ENCODE data around the gene C2CD4A.

Gene C2CD4A

GRCh38 chr15:62104846-62105245 lies 38.1 kb downstream of the C2CD4A start:
- Histone ChIP-seq H3K9me2 (replicated peaks; ENCODE audit: low read depth, low read length) (no peaks in the 10 kb centered on the region), H3K79me2 (ENCODE audit: insufficient read depth, low read length) (no peaks in the 10 kb centered on the region), H3K4me1 (ENCODE audit: insufficient read depth, low read length, poor library complexity, severe bottlenecking) (no peaks in the 10 kb centered on the region), H3K36me3 (ENCODE audit: insufficient read depth, low read length) (no peaks in the 10 kb centered on the region), H3F3A (ENCODE audit: low read depth) (no peaks in the 10 kb centered on the region), H3K27me3 (ENCODE audit: insufficient read depth, low read length, poor library complexity, severe bottlenecking) (no peaks in the 10 kb centered on the region), H3K4me3 (ENCODE audit: low read length, poor library complexity, severe bottlenecking) (no peak overlapping the region), H3K9me3 (ENCODE audit: insufficient read depth, low read depth, low read length) (no peaks in the 10 kb centered on the region), H3K4me2 (ENCODE audit: low read depth, low read length, poor library complexity, severe bottlenecking) (no peak overlapping the region), H2AFZ (ENCODE audit: low read length) (no peak overlapping the region), H4K20me1 (ENCODE audit: insufficient read depth, low read length, poor library complexity, severe bottlenecking) (no peaks in the 10 kb centered on the region), H3K9ac (ENCODE audit: low read depth, low read length, poor library complexity, severe bottlenecking) (no peak overlapping the region)
- TF ChIP-seq EZH2phosphoT487 (IDR thresholded peaks at IDR 0.05; ENCODE audit: borderline replicate concordance): no peak
- TF ChIP-seq, protein P1, sequence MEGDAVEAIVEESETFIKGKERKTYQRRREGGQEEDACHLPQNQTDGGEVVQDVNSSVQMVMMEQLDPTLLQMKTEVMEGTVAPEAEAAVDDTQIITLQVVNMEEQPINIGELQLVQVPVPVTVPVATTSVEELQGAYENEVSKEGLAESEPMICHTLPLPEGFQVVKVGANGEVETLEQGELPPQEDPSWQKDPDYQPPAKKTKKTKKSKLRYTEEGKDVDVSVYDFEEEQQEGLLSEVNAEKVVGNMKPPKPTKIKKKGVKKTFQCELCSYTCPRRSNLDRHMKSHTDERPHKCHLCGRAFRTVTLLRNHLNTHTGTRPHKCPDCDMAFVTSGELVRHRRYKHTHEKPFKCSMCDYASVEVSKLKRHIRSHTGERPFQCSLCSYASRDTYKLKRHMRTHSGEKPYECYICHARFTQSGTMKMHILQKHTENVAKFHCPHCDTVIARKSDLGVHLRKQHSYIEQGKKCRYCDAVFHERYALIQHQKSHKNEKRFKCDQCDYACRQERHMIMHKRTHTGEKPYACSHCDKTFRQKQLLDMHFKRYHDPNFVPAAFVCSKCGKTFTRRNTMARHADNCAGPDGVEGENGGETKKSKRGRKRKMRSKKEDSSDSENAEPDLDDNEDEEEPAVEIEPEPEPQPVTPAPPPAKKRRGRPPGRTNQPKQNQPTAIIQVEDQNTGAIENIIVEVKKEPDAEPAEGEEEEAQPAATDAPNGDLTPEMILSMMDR (conservative IDR thresholded peaks at IDR 0.05; ENCODE audit: low read length): no peak

DNA sequence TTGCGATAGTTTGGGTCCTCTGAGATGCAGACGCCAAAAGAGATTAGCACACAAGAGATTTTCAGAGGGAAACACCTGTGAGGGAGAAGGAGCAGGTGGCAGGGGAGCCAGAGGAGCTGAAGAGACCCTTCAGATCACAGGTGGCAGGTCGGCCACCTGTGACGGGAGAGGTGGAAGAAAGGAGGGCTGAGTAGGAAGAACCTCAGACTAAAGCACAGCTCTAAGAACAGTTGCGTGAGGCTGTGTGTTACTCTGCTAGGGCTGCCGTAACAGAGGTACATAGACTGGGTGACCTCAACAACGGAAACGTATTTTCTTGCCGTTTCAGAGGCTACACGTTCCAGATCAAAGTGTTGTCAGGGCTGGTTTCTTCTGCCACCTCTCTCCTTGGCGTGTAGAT lies 38.5 kb downstream of the C2CD4A start:
- no peaks in the 10 kb centered on the region for H3K4me1 ChIP-seq (ENCODE audit: insufficient read depth, low read length, poor library complexity, severe bottlenecking)
- H3K79me2 ChIP-seq (ENCODE audit: insufficient read depth, low read length): no peaks in the 10 kb centered on the region
- no peaks in the 10 kb centered on the region for H4K20me1 ChIP-seq (ENCODE audit: insufficient read depth, low read length, poor library complexity, severe bottlenecking)
- no peak overlapping the region for H3K4me2 ChIP-seq (ENCODE audit: low read depth, low read length, poor library complexity, severe bottlenecking)
- H3K4me3 ChIP-seq (ENCODE audit: low read length, poor library complexity, severe bottlenecking): no peak overlapping the region
- H2AFZ ChIP-seq (ENCODE audit: low read length): no peak overlapping the region
- H3K9me3 ChIP-seq (ENCODE audit: insufficient read depth, low read depth, low read length): no peaks in the 10 kb centered on the region
- no peaks in the 10 kb centered on the region for H3F3A ChIP-seq (ENCODE audit: low read depth)
- no peaks in the 10 kb centered on the region for H3K36me3 ChIP-seq (ENCODE audit: insufficient read depth, low read length)
- no peaks in the 10 kb centered on the region for H3K9me2 ChIP-seq (replicated peaks; ENCODE audit: low read depth, low read length)
- TF ChIP-seq, protein P1 (conservative IDR thresholded peaks at IDR 0.05; ENCODE audit: low read length): no peak
- TF ChIP-seq EZH2phosphoT487 (IDR thresholded peaks at IDR 0.05; ENCODE audit: borderline replicate concordance): no peak
- H3K27me3 ChIP-seq (ENCODE audit: insufficient read depth, low read length, poor library complexity, severe bottlenecking): no peaks in the 10 kb centered on the region
- H3K9ac ChIP-seq (ENCODE audit: low read depth, low read length, poor library complexity, severe bottlenecking): no peak overlapping the region

DNA sequence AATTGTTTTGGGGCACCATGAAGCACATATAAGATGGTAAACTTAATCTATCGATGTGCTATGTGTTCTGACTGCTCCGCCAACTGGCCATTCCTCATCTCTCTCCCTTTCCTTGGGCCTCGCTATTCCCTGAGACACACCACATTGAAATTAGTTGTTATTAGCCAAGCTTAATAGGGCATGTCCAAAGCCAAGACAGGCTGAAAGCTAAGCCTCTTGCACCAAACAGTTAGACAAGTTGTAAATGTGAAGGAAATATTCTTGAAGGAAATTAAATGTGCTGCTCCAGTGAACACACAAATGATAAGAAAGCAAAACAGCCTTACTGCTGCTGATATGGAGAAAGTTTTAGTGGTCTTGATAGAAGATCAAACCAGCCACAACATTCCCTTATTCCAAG lies 39.3 kb downstream of the C2CD4A start:
- no peaks in the 10 kb centered on the region for H3K9me3 ChIP-seq (ENCODE audit: insufficient read depth, low read depth, low read length)
- no peaks in the 10 kb centered on the region for H3K79me2 ChIP-seq (ENCODE audit: insufficient read depth, low read length)
- H3K4me3 ChIP-seq (ENCODE audit: low read length, poor library complexity, severe bottlenecking): no peak overlapping the region
- no peaks in the 10 kb centered on the region for H3K36me3 ChIP-seq (ENCODE audit: insufficient read depth, low read length)
- H3K9ac ChIP-seq (ENCODE audit: low read depth, low read length, poor library complexity, severe bottlenecking): no peak overlapping the region
- H3F3A ChIP-seq (ENCODE audit: low read depth): no peaks in the 10 kb centered on the region
- H4K20me1 ChIP-seq (ENCODE audit: insufficient read depth, low read length, poor library complexity, severe bottlenecking): no peaks in the 10 kb centered on the region
- H3K4me2 ChIP-seq (ENCODE audit: low read depth, low read length, poor library complexity, severe bottlenecking): no peak overlapping the region
- no peaks in the 10 kb centered on the region for H3K9me2 ChIP-seq (replicated peaks; ENCODE audit: low read depth, low read length)
- H3K27me3 ChIP-seq (ENCODE audit: insufficient read depth, low read length, poor library complexity, severe bottlenecking): no peaks in the 10 kb centered on the region
- no peak overlapping the region for H2AFZ ChIP-seq (ENCODE audit: low read length)
- TF ChIP-seq EZH2phosphoT487 (IDR thresholded peaks at IDR 0.05; ENCODE audit: borderline replicate concordance): no peak
- TF ChIP-seq, protein P1 (conservative IDR thresholded peaks at IDR 0.05; ENCODE audit: low read length): no peak
- H3K4me1 ChIP-seq (ENCODE audit: insufficient read depth, low read length, poor library complexity, severe bottlenecking): no peaks in the 10 kb centered on the region

Data from Loucy (cell line).